NCI-H2227 (cell line): ENCODE results near the gene SMIM9.
A peak's percentile ranks its signal among the peaks of the same experiment; 100 is the strongest.
"Not testable (repeated sequence)": the region's sequence is repeated elsewhere in the genome, so short reads cannot be mapped to it uniquely, and the experiment has no call there.

Experiments used
- DNase-seq: peaks from one replicate; lab custom pipeline; 2025; ENCODE audit not compliant: unreplicated experiment; lab: John Stamatoyannopoulos, UW

The SMIM9 gene

DNA sequence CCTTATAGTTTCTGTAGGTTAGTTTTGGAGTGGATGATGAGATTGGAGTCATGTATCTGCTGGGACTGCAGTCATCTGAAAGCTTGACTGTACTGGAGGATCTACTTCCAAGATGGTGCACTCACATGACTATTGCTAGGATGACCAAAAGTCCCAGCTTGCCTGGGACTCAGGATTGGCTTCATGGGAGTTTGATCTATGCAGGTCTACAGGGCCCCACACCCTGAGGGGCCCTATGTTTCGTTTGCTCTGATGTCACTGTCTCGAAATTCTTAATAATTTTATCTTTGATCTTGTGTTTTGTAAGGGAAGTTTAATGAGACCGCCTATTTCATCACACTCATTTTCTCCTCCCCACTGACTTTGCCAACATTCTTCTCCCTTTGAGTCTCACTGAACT lies at the start of gene SMIM9:
TSS of gene SMIM9 (minus strand) at position 101 of the 400 bp plus-strand sequence. CDS start 3,806 bp downstream, outside the sequence.
- no peak for DNase-seq

- DNase-seq: not testable (repeated sequence)
Measured at GRCh38 chrX:154884069-154884468, 49.6 kb upstream of the SMIM9 start.

DNA sequence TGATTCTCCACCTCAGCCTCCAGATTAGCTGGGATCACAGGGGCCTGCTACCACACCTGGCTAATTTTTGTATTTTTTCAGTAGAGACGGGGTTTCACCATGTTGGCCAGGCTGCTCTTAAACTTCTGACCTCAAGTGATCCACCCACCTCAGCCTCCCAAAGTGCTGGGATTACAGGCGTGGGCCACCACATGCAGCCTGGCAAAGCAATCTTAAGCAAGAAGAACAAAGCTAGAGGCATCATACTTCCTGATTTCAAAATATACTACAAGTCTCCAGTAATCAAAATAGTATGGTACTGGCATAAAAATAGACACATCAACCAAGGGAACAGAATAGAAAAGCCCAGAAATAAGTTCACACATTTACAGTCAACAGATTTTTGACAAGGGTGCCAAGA lies 38.9 kb upstream of the SMIM9 start:
- no peak for DNase-seq

GRCh38 chrX:154868522-154868921 lies 34.1 kb upstream of the SMIM9 start:
- DNase-seq: not testable (repeated sequence)

DNA sequence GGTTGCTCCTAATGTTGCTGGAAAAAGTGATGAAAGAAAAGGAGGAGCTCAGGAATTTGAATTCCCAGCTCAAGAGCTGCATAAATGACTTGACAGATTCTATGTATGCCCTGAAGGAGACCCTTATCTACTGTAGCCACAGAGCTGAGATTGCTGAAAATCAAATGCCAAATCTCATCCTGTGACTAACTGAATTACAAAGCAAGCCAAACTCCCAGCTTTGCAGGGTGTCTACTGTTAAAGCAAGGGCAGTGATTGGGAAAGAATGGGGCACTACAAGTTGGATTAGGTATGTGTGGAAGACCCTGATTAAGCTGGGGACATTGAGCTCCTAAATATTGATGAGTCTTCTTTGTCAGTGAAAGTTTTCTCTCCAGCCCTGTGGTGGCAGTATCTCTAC lies 20.8 kb upstream of the SMIM9 start:
- DNase-seq: no peak

GRCh38 chrX:154850957-154851611 lies 16.6 kb upstream of the SMIM9 start:
- no peak for DNase-seq

DNA sequence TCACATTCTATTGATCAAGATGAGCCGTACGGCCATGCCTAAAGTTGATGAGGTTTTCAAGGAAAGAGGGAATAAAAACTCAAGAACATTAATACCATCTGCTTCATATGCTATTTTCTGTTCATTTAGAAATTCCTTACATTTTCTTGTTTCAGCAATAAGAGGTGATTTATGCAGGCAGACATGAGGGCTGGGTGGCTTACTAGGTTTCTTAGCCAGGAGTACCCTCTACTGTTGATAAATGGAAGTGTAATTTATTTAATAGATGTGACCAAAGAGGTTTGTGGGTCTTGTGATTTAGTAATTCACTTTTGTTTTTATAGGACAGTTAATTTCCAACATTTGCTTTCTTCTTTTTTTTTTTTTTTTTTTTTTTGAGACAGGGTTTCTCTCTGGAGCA lies 6.4 kb upstream of the SMIM9 start:
- peak; percentile 17 for DNase-seq

DNA sequence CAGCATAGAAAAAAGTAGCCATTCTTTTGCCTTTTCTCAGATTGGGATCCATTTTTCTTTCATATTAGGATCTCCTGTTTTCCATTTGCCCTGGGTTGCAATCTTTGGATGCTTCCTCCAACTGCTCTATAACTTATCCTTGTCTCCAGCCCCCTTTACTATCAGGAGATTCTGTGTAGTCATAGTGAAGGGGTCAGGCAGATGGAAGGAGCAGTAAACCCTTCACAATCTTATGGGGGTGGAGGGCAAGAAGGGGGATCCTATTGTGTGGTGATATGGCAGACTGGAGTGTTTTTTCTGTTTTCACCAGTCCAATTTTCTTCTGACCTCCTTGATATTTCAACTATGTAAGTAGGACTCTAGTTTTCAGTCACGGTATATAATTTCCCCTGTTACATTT lies 1.7 kb upstream of the SMIM9 start:
- DNase-seq: no peak

GRCh38 chrX:154833746-154834274 lies 652 bp downstream of the SMIM9 start:
- DNase-seq: no peak

GRCh38 chrX:154829926-154830442 lies 4.5 kb downstream of the SMIM9 start:
- DNase-seq: no peak

- no peak for DNase-seq
Measured at GRCh38 chrX:154829134-154829533, 5.3 kb downstream of the SMIM9 start.

DNA sequence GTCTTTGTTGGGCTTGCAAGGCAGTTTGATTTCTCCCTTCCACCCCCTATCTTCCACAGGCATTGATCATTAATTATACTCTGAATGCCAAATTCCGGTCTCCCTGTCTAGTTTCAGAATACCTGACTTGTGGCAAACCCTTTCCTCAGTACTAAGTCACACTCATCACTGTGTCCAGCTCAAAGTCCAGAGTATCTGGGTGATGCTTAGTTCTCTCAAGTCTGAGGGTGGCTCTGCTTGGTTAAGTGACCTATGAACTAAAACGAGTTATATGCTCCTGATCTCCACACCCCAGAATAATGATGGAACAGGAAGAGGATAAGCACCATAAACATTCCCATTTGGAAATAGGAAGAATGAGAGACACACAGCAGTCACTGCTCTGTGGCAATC lies 6.5 kb downstream of the SMIM9 start:
- no peak for DNase-seq

DNA sequence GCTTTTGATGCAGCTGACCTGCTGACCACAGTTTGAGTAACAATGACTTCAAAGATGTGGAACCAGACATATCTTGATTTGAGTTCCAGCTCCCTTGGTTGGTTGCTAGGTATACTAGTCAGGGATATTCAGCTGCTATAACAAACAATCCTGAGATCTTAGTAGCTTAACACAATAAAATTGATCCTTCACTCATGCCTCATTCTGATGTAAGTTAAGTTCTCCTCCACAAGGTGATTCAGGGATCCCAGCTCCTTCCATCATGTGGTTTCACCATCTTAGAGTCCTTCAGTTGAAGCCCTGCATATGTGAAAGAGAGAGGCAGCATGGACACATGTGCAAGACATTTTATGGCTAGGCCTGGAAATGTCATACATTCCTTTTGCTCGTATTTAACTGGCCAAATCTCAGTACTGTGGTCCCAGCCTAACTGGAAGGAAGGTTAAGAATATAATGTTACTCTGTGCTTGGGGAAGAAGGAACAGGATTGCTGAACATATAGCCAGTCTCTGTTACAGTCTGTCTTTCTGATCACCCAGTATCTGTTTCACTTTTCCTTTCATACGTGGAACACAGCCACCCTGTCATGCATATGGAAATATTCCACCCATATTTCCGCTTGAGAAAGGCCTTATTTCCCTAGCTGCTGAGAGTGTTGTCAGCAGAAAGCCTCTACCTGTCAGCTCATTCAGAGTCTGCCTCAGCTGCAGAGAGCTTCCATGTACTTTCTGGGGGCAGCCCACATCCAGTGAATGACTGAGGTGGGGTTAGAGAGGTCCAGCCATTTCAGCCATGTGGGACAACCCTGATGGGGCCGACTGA lies 7.1 kb downstream of the SMIM9 start:
- DNase-seq: no peak

GRCh38 chrX:154825586-154825985 lies 8.9 kb downstream of the SMIM9 start:
- DNase-seq: not testable (repeated sequence)

- no peak for DNase-seq
Measured at GRCh38 chrX:154824638-154825037, 9.8 kb downstream of the SMIM9 start.

GRCh38 chrX:154822029-154822428 lies 12.4 kb downstream of the SMIM9 start:
- no peak for DNase-seq

GRCh38 chrX:154821523-154821922 lies 12.9 kb downstream of the SMIM9 start:
- no peak for DNase-seq

GRCh38 chrX:154819771-154820341 lies 14.6 kb downstream of the SMIM9 start:
- DNase-seq: peak; percentile 15

- no peak for DNase-seq
Measured at GRCh38 chrX:154818916-154819770, 15.3 kb downstream of the SMIM9 start.

GRCh38 chrX:154817048-154817618 lies 17.3 kb downstream of the SMIM9 start:
- not testable (repeated sequence) for DNase-seq
